Measurements from ENCODE around the gene CNTN1.

Gene CNTN1

GRCh38 chr12:40716037-40716436 is 23.8 kb downstream of the CNTN1 start:
- TF ChIP-seq CTCF (conservative IDR thresholded peaks at IDR 0.05; ENCODE audit: control insufficient read depth, insufficient read depth, low read depth, low read length): no peak
- H3K4me3 ChIP-seq (ENCODE audit: control insufficient read depth, low read depth, low read length): no peak overlapping the region
- DNase-seq (ENCODE audit: low read depth): no peak

GRCh38 chr12:40717576-40717975 is 25.3 kb downstream of the CNTN1 start:
- TF ChIP-seq CTCF (conservative IDR thresholded peaks at IDR 0.05; ENCODE audit: control insufficient read depth, insufficient read depth, low read depth, low read length): no peak
- no peak overlapping the region for H3K4me3 ChIP-seq (ENCODE audit: control insufficient read depth, low read depth, low read length)
- DNase-seq (ENCODE audit: low read depth): no peak

GRCh38 chr12:40718878-40719372 is 26.7 kb downstream of the CNTN1 start:
- no peak for TF ChIP-seq CTCF (conservative IDR thresholded peaks at IDR 0.05; ENCODE audit: control insufficient read depth, insufficient read depth, low read depth, low read length)
- no peak overlapping the region for H3K4me3 ChIP-seq (ENCODE audit: control insufficient read depth, low read depth, low read length)

GRCh38 chr12:40723001-40723400 is 30.8 kb downstream of the CNTN1 start:
- DNase-seq (ENCODE audit: low read depth): no peak
- no peak overlapping the region for H3K4me3 ChIP-seq (ENCODE audit: control insufficient read depth, low read depth, low read length)
- TF ChIP-seq CTCF (conservative IDR thresholded peaks at IDR 0.05; ENCODE audit: control insufficient read depth, insufficient read depth, low read depth, low read length): no peak

More at GRCh38 chr12:40718878-40719372, 26.7 kb downstream of the CNTN1 start:
- no peak for DNase-seq (ENCODE audit: low read depth)

- no peak for DNase-seq (ENCODE audit: low read depth)
- H3K4me3 ChIP-seq (ENCODE audit: control insufficient read depth, low read depth, low read length): no peak overlapping the region
- TF ChIP-seq CTCF (conservative IDR thresholded peaks at IDR 0.05; ENCODE audit: control insufficient read depth, insufficient read depth, low read depth, low read length): no peak
Observed at GRCh38 chr12:40726366-40726765, 34.1 kb downstream of the CNTN1 start.

- TF ChIP-seq CTCF (conservative IDR thresholded peaks at IDR 0.05; ENCODE audit: control insufficient read depth, insufficient read depth, low read depth, low read length): no peak
- H3K4me3 ChIP-seq (ENCODE audit: control insufficient read depth, low read depth, low read length): no peak overlapping the region
- no peak for DNase-seq (ENCODE audit: low read depth)
Observed at GRCh38 chr12:40727774-40728483, 35.7 kb downstream of the CNTN1 start.
